Vagina (tissue), 2 donors: ENCODE results near the gene FLT1.

Experiments used
- POLR2A ChIP-seq, 2 donors: fragments of 450-650 bp; IDR thresholded peaks; one replicate each; pipeline ENCODE4 v1.6.1; 2017; ENCODE audit warnings: antibody characterized with exemption in 2 of 2, mild to moderate bottlenecking in 2 of 2, moderate library complexity in 2 of 2
- POLR2AphosphoS5 ChIP-seq, 2 donors: sonication (generic); formaldehyde crosslinking; IDR thresholded peaks; one replicate each; pipeline ENCODE4 v1.9.0; 2017; ENCODE audit warnings: antibody characterized with exemption in 2 of 2, mild to moderate bottlenecking in 2 of 2, low read depth in 1 of 2; ENCODE audit not compliant: insufficient read depth in 1 of 2

GRCh38 chr13:28488376-28489005, 6.4 kb downstream of the FLT1 start:
- no peak for TF ChIP-seq POLR2AphosphoS5 (IDR thresholded peaks at IDR 0.05; ENCODE audit: insufficient read depth in 1 of 2, low read depth in 1 of 2)
- TF ChIP-seq POLR2A (IDR thresholded peaks at IDR 0.05) = no peak
